Keratinocyte (primary cell): Measurements from ENCODE around the gene HSD17B2. TPM values are rescaled to one million over a fixed set of nuclear protein-coding genes. Genes with fewer than 3 reads are reported as not detected.

Experiments
- DNase-seq: peaks from one replicate; pipeline ENCODE4 v3.0.0-alpha.2; 2011; ENCODE audit warnings: low read depth, missing footprints, low spot score
- FAIRE-seq: peaks from 2 replicates; lab custom pipeline; 2011; peaks lifted over from hg19 to GRCh38; lab: Jason Lieb, UNC
- H2AFZ ChIP-seq: 2 replicates; pipeline ENCODE4 v1.6.0; 2012; ENCODE audit warnings: low read length, control low read depth, inconsistent platforms; ENCODE audit not compliant: control insufficient read depth
- H3K27ac ChIP-seq: 2 replicates; pipeline ENCODE4 v1.5.1; 2011; ENCODE audit warnings: low read length; ENCODE audit not compliant: control insufficient read depth, insufficient read depth
- H3K27me3 ChIP-seq: 3 replicates; pipeline ENCODE4 v1.6.0; 2011; ENCODE audit warnings: low read length; ENCODE audit not compliant: control insufficient read depth, insufficient read depth; ENCODE audit errors: extremely low read depth
- H3K36me3 ChIP-seq, 2 experiments: 2 replicates in 1 of 2; 3 replicates in 1 of 2; pipeline ENCODE4 v1.5.1; 2011; ENCODE audit warnings: low read length in 2 of 2, mild to moderate bottlenecking in 1 of 2; ENCODE audit not compliant: control insufficient read depth in 2 of 2, insufficient read depth in 2 of 2; ENCODE audit errors: extremely low read depth in 1 of 2
- H3K4me1 ChIP-seq: 3 replicates; pipeline ENCODE4 v1.5.1; 2011; ENCODE audit warnings: low read length; ENCODE audit not compliant: control insufficient read depth, insufficient read depth; ENCODE audit errors: extremely low read depth
- H3K4me2 ChIP-seq: 3 replicates; pipeline ENCODE4 v1.6.0; 2011; ENCODE audit warnings: low read depth, low read length; ENCODE audit not compliant: control insufficient read depth, insufficient read depth; ENCODE audit errors: extremely low read depth
- H3K4me3 ChIP-seq, 3 experiments: fragments of 200-600 bp in 1 of 3; sonication (generic) in 1 of 3; 2 replicates in 2 of 3; 3 replicates in 1 of 3; pipeline ENCODE4 v1.5.1; 2011 to 2016; ENCODE audit warnings: low read length in 3 of 3, mild to moderate bottlenecking in 3 of 3, control low read depth in 2 of 3, inconsistent platforms in 1 of 3, low read depth in 1 of 3, mixed read lengths in 1 of 3, mixed run types in 1 of 3, moderate library complexity in 1 of 3; ENCODE audit not compliant: control insufficient read depth in 2 of 3, insufficient read depth in 2 of 3; ENCODE audit errors: extremely low read depth in 1 of 3
- H3K79me2 ChIP-seq: 2 replicates; pipeline ENCODE4 v1.6.0; 2012; ENCODE audit warnings: low read length; ENCODE audit not compliant: control insufficient read depth, insufficient read depth
- H3K9ac ChIP-seq: 3 replicates; pipeline ENCODE4 v1.6.0; 2011; ENCODE audit warnings: low read length; ENCODE audit not compliant: control insufficient read depth, insufficient read depth; ENCODE audit errors: extremely low read depth
- H3K9me1 ChIP-seq: 3 replicates; pipeline ENCODE4 v1.6.0; 2011; ENCODE audit warnings: low read length; ENCODE audit not compliant: control insufficient read depth, insufficient read depth; ENCODE audit errors: extremely low read depth
- H3K9me3 ChIP-seq: 2 replicates; pipeline ENCODE4 v1.5.1; 2012; ENCODE audit warnings: low read depth, low read length; ENCODE audit not compliant: control insufficient read depth
- H4K20me1 ChIP-seq: 3 replicates; pipeline ENCODE4 v1.6.0; 2011; ENCODE audit warnings: low read length; ENCODE audit not compliant: control insufficient read depth, insufficient read depth; ENCODE audit errors: extremely low read depth
- EZH2 ChIP-seq: IDR thresholded peaks from one replicate; pipeline ENCODE4 v1.6.1; 2012; ENCODE audit warnings: inconsistent platforms, mild to moderate bottlenecking, low read length, moderate library complexity
- dilution Hi-C: fragments of 300-500 bp; cut with MboI; formaldehyde crosslinking; loops from one replicate; pipeline ENCODE4 v1.7.0; 2020; ENCODE audit warnings: low sequenced_read_pairs; ENCODE audit not compliant: extremely low pct_ligation_motif_present
- polyA plus RNA-seq, 5 experiments: library from polyadenylated mRNA; depleted of rRNA in 3 of 5; stranded (reverse) in 3 of 5; stranded (forward) in 1 of 5; unstranded in 1 of 5; fragments of >200 nt; gene quantifications; 1 replicate in 1 of 5; 2 replicates in 3 of 5; 3 replicates in 1 of 5; pipeline versions ENCODE4 v1.2.1 to v1.2.3, GENCODE V29; 2011 to 2012; ENCODE audit warnings: missing spikeins in 2 of 5, low read depth in 1 of 5, low replicate concordance in 1 of 5
- TF ChIP-seq, protein P1 (sequence below), 3 experiments: IDR thresholded peaks in 1 of 3; conservative IDR thresholded peaks in 1 of 3; optimal IDR thresholded peaks in 1 of 3; 2 replicates in 2 of 3; 3 replicates in 1 of 3; pipeline versions ENCODE3 to v1.5.1; 2011; ENCODE audit warnings: low read length in 3 of 3, mild to moderate bottlenecking in 3 of 3, moderate library complexity in 2 of 3, control low read depth in 1 of 3, inconsistent platforms in 1 of 3; ENCODE audit not compliant: insufficient read depth in 2 of 3; ENCODE audit errors: extremely low read depth in 1 of 3

HSD17B2 gene
- polyA plus RNA-seq, 1 donor (not counting 4 experiments of a cell fraction or from before 2014, with no cell fraction given): 3.1 TPM

DNA sequence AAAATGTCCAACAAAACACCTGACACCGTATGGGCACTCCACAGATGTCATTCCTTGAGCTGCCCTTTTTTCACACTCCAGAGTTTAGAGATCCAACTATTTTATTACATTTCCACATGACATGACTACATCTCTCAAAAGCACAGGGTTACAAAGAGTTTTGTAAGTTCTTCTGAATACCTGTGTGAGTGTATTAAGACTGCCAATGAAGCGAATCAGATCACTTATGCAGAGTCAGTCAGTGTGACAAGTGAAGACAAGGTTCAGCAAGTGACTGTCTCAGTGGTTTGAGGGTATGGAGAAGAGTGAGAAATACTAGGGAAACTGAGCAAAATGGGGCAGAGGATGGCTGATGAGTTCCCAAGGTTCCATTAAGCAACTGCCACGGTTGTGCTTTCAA, 32.2 kb upstream of the HSD17B2 start:
- no peaks in the 10 kb centered on the region for H3K27me3 ChIP-seq
- peaks cover 2% of the 10 kb centered on the region for H3K4me1 ChIP-seq
- no peak overlapping the region for H2AFZ ChIP-seq
- TF ChIP-seq, protein P1, sequence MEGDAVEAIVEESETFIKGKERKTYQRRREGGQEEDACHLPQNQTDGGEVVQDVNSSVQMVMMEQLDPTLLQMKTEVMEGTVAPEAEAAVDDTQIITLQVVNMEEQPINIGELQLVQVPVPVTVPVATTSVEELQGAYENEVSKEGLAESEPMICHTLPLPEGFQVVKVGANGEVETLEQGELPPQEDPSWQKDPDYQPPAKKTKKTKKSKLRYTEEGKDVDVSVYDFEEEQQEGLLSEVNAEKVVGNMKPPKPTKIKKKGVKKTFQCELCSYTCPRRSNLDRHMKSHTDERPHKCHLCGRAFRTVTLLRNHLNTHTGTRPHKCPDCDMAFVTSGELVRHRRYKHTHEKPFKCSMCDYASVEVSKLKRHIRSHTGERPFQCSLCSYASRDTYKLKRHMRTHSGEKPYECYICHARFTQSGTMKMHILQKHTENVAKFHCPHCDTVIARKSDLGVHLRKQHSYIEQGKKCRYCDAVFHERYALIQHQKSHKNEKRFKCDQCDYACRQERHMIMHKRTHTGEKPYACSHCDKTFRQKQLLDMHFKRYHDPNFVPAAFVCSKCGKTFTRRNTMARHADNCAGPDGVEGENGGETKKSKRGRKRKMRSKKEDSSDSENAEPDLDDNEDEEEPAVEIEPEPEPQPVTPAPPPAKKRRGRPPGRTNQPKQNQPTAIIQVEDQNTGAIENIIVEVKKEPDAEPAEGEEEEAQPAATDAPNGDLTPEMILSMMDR (optimal IDR thresholded peaks at IDR 0.05 in 1 of 3, IDR thresholded peaks at IDR 0.05 in 1 of 3, conservative IDR thresholded peaks at IDR 0.05 in 1 of 3; ENCODE audit: extremely low read depth in 1 of 3, insufficient read depth in 2 of 3, low read length in 3 of 3): no peak
- no peak for TF ChIP-seq EZH2
- H3K9me3 ChIP-seq: no peaks in the 10 kb centered on the region
- no peaks in the 10 kb centered on the region for H3K79me2 ChIP-seq
- H3K36me3 ChIP-seq: peaks cover 5 to 19% of the 10 kb centered on the region in 2 experiments
- no peak overlapping the region for H3K27ac ChIP-seq
- no peak overlapping the region for H3K4me2 ChIP-seq
- FAIRE-seq: no peak
- no peak overlapping the region for H3K4me3 ChIP-seq
- no peaks in the 10 kb centered on the region for H3K9me1 ChIP-seq
- DNase-seq: no peak
- dilution Hi-C loops: no loop called here
- H4K20me1 ChIP-seq: no peaks in the 10 kb centered on the region
- no peak overlapping the region for H3K9ac ChIP-seq

DNA sequence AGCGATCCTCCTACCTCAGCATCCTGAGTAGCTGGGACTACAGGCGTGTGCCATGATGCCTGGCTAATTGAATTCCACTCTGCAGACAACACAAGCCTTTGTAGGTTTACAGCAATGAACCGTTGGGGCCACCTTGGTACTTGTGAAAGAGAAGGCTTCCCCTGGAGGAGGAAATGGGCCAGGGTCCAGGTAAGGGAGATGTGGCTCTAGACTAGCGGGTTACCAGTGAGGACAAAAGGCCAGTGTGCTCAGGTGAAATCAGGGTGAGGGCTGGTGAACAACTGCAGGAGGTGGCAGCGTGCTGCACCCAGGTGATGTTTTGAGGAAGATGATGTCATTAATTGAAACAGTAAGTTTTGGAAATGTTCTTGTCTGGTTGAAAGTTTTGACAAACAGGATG, 30.5 kb upstream of the HSD17B2 start:
- Histone ChIP-seq H3K36me3 (peaks cover 5 to 15% of the 10 kb centered on the region in 2 experiments), H3K4me2 (no peak overlapping the region), H2AFZ (no peak overlapping the region), H3K9ac (no peak overlapping the region), H4K20me1 (no peaks in the 10 kb centered on the region), H3K9me3 (no peaks in the 10 kb centered on the region), H3K27ac (no peak overlapping the region), H3K27me3 (no peaks in the 10 kb centered on the region), H3K4me1 (no peaks in the 10 kb centered on the region), H3K4me3 (no peak overlapping the region), H3K9me1 (no peaks in the 10 kb centered on the region), H3K79me2 (peaks cover 3% of the 10 kb centered on the region)
- DNase-seq: no peak
- dilution Hi-C loops: no loop called here
- TF ChIP-seq, protein P1 (optimal IDR thresholded peaks at IDR 0.05 in 1 of 3, IDR thresholded peaks at IDR 0.05 in 1 of 3, conservative IDR thresholded peaks at IDR 0.05 in 1 of 3; ENCODE audit: extremely low read depth in 1 of 3, insufficient read depth in 2 of 3, low read length in 3 of 3): no peak
- no peak for TF ChIP-seq EZH2
- no peak for FAIRE-seq
